ENCODE results near the gene ARFGEF2.
"Not testable (repeated sequence)": the region's sequence is repeated elsewhere in the genome, so short reads cannot be mapped to it uniquely, and the experiment has no call there.

Gene ARFGEF2
- total RNA-seq, result 108 to 147 (median 123) reads per million in 4 donors

GRCh38 chr20:48921168-48921882, at the start of gene ARFGEF2:
Gene ARFGEF2 (plus strand): TSS chr20:48921711. CDS start chr20:48921890, 179 bp downstream.
- peak; percentile 81 to 95 (median 85) for DNase-seq

DNA sequence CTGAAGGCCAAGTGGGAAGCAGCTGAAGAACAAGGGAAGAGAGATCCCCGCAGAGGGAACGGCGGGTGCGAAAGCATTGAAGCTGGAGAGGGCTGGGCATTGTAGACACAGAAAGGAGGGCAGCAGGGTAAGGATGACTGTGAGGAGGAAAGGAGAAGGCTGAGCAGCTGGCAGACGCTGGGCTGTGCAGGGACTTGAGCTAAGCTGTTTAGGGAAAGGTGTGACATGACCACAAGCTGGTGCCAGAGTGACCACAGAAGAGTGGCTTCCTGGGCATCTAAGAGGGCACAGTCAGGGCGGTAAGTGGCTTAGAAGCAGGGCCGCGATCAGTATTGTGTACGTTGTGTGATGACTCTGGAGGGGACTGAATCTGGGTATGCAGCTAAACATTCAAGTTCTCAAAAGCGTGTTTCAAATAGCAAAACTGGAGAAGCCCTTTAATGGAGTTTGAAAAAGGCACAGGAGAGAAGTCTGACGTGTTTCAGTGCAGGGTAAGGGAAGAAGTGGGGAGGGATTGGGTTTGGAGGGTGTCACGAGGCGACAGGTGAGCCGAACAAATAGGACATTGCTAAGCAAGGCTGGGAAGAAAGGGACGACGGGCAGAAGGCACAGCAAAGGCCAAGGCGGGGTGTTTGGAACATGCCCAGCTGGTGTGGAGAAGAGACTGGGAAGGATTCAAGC, 46.1 kb upstream of the ARFGEF2 start:
- DNase-seq, result no peak

- DNase-seq, result no peak
Observed at GRCh38 chr20:48875914-48876240, 45.6 kb upstream of the ARFGEF2 start.

- peak in 1 of 5 donors; percentile 52 for DNase-seq
Observed at GRCh38 chr20:48877304-48877703, 44.2 kb upstream of the ARFGEF2 start.

- DNase-seq, result no peak
Observed at GRCh38 chr20:48878534-48879248, 42.8 kb upstream of the ARFGEF2 start.

- DNase-seq, result no peak
Observed at GRCh38 chr20:48879612-48880245, 41.8 kb upstream of the ARFGEF2 start.

DNA sequence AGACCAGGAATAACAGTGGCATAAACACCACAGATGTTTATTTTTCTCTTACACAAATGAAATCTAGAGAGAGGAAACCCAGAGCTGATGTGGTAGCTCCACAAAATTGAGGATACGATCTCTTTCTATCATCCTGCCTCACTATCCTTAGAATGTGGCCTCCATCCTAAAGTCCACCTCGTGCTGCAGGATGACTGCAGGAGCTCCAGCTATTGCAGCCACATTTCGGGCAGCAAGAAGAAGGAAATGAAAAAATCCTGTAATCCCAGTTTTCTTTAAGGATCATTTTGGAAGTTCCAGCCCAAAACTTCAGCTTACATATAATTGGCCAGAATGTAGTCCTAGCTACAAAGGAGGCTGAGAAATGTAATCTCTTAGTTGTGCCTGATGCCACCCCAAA, 41.2 kb upstream of the ARFGEF2 start:
- no peak for DNase-seq

- DNase-seq, result no peak
Observed at GRCh38 chr20:48880981-48881657, 40.4 kb upstream of the ARFGEF2 start.

DNA sequence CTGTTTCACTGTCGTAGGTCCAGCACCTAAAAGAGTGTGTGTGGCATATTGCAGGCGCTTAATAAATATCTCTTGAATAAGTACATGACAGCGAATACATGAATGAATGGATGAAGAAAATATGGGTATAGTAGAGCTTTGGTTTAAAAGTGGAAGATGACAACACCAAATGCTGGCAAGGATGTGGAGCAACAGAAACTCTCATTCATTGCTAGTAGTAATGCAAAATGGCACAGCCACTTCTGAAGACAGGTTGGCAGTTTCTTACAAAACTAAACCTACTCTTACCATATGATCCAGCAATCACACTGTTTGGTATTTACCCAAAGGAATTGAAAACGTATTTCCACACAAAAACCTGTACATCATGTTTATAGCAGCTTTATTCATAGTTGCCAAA, 36.3 kb upstream of the ARFGEF2 start:
- DNase-seq, result no peak

GRCh38 chr20:48886194-48886593, 35.3 kb upstream of the ARFGEF2 start:
- no peak for DNase-seq

DNA sequence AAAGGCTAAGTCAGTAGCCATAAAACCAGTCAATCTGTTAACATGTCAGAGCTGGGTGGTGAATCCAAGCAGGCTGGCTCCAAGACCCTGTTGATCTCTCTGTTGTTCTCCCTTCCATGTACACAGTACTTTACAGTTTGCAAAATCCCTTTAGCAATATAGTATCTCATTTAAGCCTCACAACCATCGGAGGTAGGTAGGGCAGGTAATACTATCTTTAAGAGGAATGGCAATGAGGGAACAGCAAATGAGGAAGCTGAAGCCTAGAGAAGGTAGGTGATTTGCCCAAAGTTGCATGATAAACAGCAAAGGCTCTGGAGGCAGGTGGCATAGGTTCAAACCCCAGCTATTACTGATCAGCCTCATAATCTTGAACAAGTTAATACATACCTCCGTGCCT, 34.7 kb upstream of the ARFGEF2 start:
- DNase-seq, result no peak

- not testable (repeated sequence) for DNase-seq
Observed at GRCh38 chr20:48888517-48888916, 33.0 kb upstream of the ARFGEF2 start.

GRCh38 chr20:48889140-48889790, 32.2 kb upstream of the ARFGEF2 start:
- DNase-seq, result no peak

- DNase-seq, result no peak
Observed at GRCh38 chr20:48891235-48892048, 30.1 kb upstream of the ARFGEF2 start.

DNA sequence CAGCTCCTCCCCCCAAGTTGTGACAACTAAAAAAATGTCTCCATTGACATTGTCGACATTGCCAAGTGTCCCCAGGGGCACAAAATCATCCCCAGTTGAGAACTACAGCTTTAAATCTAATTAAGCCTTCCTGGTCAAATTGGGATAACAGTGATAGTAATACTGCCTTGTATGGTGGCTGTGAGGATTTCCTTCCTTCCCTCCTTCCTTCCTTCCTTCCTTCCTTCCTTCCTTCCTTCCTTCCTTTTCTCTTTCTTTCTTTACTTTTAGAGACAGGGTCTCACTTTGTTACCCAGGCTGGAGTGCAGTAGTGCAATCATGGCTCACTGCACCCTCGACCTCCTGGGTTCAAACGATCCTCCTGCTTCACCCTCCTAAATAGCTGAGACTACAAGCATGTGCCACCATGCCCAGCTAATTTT, 29.5 kb upstream of the ARFGEF2 start:
- no peak for DNase-seq

DNA sequence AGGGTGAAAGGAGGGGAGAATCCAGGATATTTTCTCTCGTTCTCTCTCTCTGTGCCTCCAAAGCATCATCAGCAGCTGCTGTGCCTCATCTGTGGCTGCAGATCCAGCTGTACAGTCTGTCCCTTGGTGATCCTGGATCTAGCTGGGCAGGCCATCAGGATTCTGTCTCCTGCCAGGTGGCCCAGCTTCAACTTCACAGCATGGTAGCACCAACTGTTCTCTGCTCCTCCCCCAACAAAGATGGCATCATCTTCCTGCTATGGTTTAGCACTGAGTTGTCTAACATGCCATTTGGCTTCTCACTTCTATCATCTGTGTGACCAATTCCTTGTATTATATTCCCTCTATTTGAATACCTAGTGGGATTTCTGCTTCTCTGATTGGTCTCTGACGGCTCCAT, 28.6 kb upstream of the ARFGEF2 start:
- DNase-seq, result no peak

DNA sequence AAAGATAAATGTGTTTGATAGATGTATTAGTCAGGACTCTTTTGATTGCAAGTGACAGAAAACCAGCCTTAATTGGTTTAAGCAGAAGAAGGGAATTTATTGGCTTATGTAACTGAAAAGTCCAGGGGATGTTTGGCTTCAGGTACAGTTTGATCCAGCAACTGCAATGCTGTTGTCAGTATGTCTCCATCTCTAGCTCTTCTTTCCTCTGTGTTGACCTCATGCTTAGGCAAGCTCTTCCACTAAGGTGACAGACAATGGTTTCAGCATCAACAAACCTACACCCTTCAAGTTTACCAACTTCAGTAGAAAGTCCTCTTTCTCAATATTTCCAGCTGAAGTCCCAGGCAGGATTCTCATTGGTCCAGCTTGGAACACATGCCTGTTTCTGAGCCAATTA, 28.1 kb upstream of the ARFGEF2 start:
- no peak for DNase-seq

GRCh38 chr20:48897305-48898010, 24.1 kb upstream of the ARFGEF2 start:
- no peak for DNase-seq

DNA sequence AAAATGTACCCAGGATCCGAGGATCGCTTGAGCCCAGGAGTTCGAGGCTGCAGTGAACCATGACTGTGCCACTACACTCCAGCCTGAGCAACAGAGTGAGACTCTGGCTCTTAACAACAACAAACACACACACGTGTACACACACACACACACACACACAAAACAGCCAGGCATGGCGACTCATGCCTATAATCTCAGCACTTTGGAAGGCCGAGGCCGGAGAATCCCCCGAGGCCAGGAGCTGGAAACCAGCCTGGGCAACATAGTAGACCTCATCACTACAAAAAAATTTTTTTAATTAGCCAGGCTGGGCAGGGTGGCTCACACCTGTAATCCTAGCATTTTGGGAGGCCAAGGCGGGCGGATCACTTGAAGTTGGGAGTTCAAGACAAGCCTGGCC, 23.3 kb upstream of the ARFGEF2 start:
- DNase-seq, result no peak

- no peak for DNase-seq
Observed at GRCh38 chr20:48898896-48899530, 22.5 kb upstream of the ARFGEF2 start.

Data from T-helper 1 cell (primary cell).